Measurements from ENCODE around the gene AIRE. TPM values are rescaled to one million over a fixed set of nuclear protein-coding genes. Genes with fewer than 3 reads are reported as not detected.

AIRE gene
- total RNA-seq, 1 experiment from 2014 or later = 0.09 TPM

DNA sequence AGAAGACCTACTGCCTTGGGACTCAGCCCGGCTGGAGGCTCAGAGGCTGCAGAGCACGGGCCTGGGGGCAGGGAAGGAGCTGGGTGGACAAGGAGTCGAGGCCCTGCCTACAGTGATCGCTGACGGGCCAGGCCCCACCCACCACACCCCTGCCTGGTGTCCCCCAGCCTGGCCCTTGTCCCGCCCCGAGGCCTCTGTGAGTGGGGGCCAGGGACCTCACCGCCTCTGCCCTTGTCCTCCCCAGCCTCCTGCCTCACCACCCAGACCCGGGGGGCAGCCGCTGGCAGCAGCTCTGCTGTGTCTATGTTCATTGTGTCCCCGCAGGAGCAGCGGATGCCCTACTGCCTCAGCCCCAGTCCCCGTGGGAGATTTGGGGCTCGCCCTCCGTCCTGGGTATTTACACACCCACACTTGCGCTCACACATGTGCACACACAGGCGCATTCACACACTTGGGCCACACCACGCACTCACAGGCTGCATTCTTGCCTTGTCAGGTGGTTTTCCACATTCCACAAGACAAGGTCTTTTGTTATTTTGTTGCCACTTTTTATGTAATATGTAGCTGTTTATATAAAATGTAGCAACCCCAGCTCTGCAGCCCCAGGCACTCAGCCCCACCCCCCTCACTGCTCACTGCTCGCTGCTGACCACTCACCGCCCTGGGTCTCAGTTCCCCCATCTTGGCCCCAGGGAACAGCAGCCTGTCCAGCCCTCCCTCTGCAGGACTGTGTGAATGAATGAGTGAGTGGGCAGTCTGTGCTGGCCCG lies 21.4 kb downstream of the AIRE start (continued):
- TF ChIP-seq, protein P1, sequence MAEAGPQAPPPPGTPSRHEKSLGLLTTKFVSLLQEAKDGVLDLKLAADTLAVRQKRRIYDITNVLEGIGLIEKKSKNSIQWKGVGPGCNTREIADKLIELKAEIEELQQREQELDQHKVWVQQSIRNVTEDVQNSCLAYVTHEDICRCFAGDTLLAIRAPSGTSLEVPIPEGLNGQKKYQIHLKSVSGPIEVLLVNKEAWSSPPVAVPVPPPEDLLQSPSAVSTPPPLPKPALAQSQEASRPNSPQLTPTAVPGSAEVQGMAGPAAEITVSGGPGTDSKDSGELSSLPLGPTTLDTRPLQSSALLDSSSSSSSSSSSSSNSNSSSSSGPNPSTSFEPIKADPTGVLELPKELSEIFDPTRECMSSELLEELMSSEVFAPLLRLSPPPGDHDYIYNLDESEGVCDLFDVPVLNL (CRISPR knock-in tag; IDR thresholded peaks at IDR 0.05; ENCODE audit: borderline replicate concordance, low read depth) = no peak
- TF ChIP-seq NR1H2 (CRISPR knock-in tag; IDR thresholded peaks at IDR 0.05) = no peak
- TF ChIP-seq CBFB (CRISPR knock-in tag; IDR thresholded peaks at IDR 0.05; ENCODE audit: low read depth) = no peak
- TF ChIP-seq, protein P2, sequence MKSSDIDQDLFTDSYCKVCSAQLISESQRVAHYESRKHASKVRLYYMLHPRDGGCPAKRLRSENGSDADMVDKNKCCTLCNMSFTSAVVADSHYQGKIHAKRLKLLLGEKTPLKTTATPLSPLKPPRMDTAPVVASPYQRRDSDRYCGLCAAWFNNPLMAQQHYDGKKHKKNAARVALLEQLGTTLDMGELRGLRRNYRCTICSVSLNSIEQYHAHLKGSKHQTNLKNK (CRISPR knock-in tag; IDR thresholded peaks at IDR 0.05) = no peak
- TF ChIP-seq, protein P3, sequence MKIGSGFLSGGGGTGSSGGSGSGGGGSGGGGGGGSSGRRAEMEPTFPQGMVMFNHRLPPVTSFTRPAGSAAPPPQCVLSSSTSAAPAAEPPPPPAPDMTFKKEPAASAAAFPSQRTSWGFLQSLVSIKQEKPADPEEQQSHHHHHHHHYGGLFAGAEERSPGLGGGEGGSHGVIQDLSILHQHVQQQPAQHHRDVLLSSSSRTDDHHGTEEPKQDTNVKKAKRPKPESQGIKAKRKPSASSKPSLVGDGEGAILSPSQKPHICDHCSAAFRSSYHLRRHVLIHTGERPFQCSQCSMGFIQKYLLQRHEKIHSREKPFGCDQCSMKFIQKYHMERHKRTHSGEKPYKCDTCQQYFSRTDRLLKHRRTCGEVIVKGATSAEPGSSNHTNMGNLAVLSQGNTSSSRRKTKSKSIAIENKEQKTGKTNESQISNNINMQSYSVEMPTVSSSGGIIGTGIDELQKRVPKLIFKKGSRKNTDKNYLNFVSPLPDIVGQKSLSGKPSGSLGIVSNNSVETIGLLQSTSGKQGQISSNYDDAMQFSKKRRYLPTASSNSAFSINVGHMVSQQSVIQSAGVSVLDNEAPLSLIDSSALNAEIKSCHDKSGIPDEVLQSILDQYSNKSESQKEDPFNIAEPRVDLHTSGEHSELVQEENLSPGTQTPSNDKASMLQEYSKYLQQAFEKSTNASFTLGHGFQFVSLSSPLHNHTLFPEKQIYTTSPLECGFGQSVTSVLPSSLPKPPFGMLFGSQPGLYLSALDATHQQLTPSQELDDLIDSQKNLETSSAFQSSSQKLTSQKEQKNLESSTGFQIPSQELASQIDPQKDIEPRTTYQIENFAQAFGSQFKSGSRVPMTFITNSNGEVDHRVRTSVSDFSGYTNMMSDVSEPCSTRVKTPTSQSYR (CRISPR knock-in tag; IDR thresholded peaks at IDR 0.05) = no peak
- no peak for TF ChIP-seq JAZF1 (CRISPR knock-in tag; IDR thresholded peaks at IDR 0.05)
- TF ChIP-seq OVOL2 (CRISPR knock-in tag; IDR thresholded peaks at IDR 0.05; ENCODE audit: borderline replicate concordance) = no peak
- no peak for TF ChIP-seq TP53 (CRISPR knock-in tag; IDR thresholded peaks at IDR 0.05)
- TF ChIP-seq, protein P4, sequence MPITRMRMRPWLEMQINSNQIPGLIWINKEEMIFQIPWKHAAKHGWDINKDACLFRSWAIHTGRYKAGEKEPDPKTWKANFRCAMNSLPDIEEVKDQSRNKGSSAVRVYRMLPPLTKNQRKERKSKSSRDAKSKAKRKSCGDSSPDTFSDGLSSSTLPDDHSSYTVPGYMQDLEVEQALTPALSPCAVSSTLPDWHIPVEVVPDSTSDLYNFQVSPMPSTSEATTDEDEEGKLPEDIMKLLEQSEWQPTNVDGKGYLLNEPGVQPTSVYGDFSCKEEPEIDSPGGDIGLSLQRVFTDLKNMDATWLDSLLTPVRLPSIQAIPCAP (CRISPR knock-in tag; IDR thresholded peaks at IDR 0.05) = no peak
- no peak for TF ChIP-seq NFE2L1 (CRISPR knock-in tag; IDR thresholded peaks at IDR 0.05)
- no peak for TF ChIP-seq JUN (CRISPR knock-in tag; IDR thresholded peaks at IDR 0.05)
- no peak for TF ChIP-seq ZNF263 (CRISPR knock-in tag; IDR thresholded peaks at IDR 0.05; ENCODE audit: low read depth)

DNA sequence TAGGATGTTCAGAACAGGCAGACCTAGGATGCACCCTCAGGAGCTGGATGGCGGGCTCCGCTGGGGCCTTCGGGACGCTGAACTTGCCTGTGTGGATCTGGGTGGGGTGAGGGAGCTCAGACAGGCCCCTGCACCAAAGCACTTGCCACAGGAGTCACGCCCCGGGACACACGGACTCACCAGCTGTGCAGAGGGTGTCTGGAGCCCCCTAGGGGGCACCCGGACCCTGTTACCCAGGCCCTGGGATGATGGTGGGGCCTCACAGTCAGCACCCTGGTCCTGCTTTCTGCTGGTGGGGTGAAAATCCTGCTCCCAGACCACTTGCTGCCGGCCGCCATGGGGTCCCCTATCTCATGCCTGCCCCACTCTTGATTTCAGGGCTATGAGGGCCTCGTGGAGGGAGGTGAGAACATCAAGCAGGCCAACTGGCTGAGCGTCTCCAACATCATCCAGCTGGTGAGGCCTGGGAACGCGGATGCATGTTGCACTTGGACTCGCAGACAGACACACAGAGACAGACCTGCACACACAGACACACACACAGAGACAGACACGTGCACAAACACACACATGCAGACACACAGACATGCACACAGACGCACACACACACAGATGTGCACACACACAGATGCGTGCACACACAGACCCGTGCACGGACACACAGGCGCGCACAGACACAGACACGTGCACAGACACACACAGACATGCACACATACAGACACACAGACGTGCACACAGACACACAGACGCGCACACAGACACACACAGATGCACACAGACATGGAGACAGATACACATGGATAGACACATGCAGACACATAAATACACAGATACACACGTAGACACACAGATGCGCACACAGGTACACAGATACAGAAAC lies 25.2 kb downstream of the AIRE start:
- Mint-ChIP-seq H3K4me1 (no peaks in the 10 kb centered on the region), H3K9me3 (no peaks in the 10 kb centered on the region), H3K36me3 (peaks cover 12% of the 10 kb centered on the region), H3K27ac (peak overlapping the region; percentile 2), H3K4me3 (no peak overlapping the region), H3K27me3 (ENCODE audit: low read depth) (no peaks in the 10 kb centered on the region)
- POLR2A ChIA-PET = no interaction called here
- DNase-seq (ENCODE audit: low spot score) (no peak), ATAC-seq (no peak)
- TF ChIP-seq TP53 (CRISPR knock-in tag; IDR thresholded peaks at IDR 0.05) (no peak), ZNF396 (CRISPR knock-in tag; IDR thresholded peaks at IDR 0.05; ENCODE audit: borderline replicate concordance) (no peak), NR3C1 (CRISPR knock-in tag; conservative IDR thresholded peaks at IDR 0.05; ENCODE audit: low read depth) (no peak), ZNF138 (CRISPR knock-in tag; conservative IDR thresholded peaks at IDR 0.05) (no peak), ZNF671 (CRISPR knock-in tag; IDR thresholded peaks at IDR 0.05) (no peak), MYBL2 (CRISPR knock-in tag; IDR thresholded peaks at IDR 0.05) (no peak)
- TF ChIP-seq, protein P5, sequence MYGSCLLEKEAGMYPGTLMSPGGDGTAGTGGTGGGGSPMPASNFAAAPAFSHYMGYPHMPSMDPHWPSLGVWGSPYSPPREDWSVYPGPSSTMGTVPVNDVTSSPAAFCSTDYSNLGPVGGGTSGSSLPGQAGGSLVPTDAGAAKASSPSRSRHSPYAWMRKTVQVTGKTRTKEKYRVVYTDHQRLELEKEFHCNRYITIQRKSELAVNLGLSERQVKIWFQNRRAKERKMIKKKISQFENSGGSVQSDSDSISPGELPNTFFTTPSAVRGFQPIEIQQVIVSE (CRISPR knock-in tag; IDR thresholded peaks at IDR 0.05; ENCODE audit: borderline replicate concordance) = no peak
- TF ChIP-seq, protein P3 (CRISPR knock-in tag; IDR thresholded peaks at IDR 0.05) = no peak
- TF ChIP-seq, protein P6, sequence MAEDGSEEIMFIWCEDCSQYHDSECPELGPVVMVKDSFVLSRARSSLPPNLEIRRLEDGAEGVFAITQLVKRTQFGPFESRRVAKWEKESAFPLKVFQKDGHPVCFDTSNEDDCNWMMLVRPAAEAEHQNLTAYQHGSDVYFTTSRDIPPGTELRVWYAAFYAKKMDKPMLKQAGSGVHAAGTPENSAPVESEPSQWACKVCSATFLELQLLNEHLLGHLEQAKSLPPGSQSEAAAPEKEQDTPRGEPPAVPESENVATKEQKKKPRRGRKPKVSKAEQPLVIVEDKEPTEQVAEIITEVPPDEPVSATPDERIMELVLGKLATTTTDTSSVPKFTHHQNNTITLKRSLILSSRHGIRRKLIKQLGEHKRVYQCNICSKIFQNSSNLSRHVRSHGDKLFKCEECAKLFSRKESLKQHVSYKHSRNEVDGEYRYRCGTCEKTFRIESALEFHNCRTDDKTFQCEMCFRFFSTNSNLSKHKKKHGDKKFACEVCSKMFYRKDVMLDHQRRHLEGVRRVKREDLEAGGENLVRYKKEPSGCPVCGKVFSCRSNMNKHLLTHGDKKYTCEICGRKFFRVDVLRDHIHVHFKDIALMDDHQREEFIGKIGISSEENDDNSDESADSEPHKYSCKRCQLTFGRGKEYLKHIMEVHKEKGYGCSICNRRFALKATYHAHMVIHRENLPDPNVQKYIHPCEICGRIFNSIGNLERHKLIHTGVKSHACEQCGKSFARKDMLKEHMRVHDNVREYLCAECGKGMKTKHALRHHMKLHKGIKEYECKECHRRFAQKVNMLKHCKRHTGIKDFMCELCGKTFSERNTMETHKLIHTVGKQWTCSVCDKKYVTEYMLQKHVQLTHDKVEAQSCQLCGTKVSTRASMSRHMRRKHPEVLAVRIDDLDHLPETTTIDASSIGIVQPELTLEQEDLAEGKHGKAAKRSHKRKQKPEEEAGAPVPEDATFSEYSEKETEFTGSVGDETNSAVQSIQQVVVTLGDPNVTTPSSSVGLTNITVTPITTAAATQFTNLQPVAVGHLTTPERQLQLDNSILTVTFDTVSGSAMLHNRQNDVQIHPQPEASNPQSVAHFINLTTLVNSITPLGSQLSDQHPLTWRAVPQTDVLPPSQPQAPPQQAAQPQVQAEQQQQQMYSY (CRISPR knock-in tag; IDR thresholded peaks at IDR 0.05) = no peak
- TF ChIP-seq, protein P7, sequence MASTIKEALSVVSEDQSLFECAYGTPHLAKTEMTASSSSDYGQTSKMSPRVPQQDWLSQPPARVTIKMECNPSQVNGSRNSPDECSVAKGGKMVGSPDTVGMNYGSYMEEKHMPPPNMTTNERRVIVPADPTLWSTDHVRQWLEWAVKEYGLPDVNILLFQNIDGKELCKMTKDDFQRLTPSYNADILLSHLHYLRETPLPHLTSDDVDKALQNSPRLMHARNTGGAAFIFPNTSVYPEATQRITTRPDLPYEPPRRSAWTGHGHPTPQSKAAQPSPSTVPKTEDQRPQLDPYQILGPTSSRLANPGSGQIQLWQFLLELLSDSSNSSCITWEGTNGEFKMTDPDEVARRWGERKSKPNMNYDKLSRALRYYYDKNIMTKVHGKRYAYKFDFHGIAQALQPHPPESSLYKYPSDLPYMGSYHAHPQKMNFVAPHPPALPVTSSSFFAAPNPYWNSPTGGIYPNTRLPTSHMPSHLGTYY (CRISPR knock-in tag; IDR thresholded peaks at IDR 0.05) = no peak
- CTCF ChIA-PET = interaction anchor here (1.0 to 1.2 kb wide), 2 partner anchors 10 to 43 kb away, joined by 3 to 4 read pairs; no protein-coding TSS in a partner anchor
